ENCODE measurements around the gene NRXN2.
"Not testable (repeated sequence)": the region's sequence is repeated elsewhere in the genome, so short reads cannot be mapped to it uniquely, and the experiment has no call there.

NRXN2 gene

GRCh38 chr11:64581057-64581523 is 141.9 kb downstream of the NRXN2 start:
- DNase-seq, result no peak

GRCh38 chr11:64580412-64580811 is 142.6 kb downstream of the NRXN2 start:
- DNase-seq, result no peak

- no peak for DNase-seq
Measured at GRCh38 chr11:64577202-64577601, 145.8 kb downstream of the NRXN2 start.

GRCh38 chr11:64572143-64572542 is 150.9 kb downstream of the NRXN2 start:
- no peak for DNase-seq

GRCh38 chr11:64571410-64572091 is 151.4 kb downstream of the NRXN2 start:
- DNase-seq, result no peak

GRCh38 chr11:64571050-64571409 is 152.0 kb downstream of the NRXN2 start:
- no peak for DNase-seq

GRCh38 chr11:64570341-64570740 is 152.7 kb downstream of the NRXN2 start:
- no peak for DNase-seq

- no peak for DNase-seq
Measured at GRCh38 chr11:64569300-64569970, 153.6 kb downstream of the NRXN2 start.

GRCh38 chr11:64568584-64569140 is 154.3 kb downstream of the NRXN2 start:
- DNase-seq, result no peak

- no peak for DNase-seq
Measured at GRCh38 chr11:64568041-64568571, 154.9 kb downstream of the NRXN2 start.

- no peak for DNase-seq
Measured at GRCh38 chr11:64566915-64567891, 155.8 kb downstream of the NRXN2 start.

- DNase-seq, result no peak
Measured at GRCh38 chr11:64566042-64566914, 156.7 kb downstream of the NRXN2 start.

GRCh38 chr11:64564947-64565889 is 157.8 kb downstream of the NRXN2 start:
- DNase-seq, result no peak

GRCh38 chr11:64564419-64564818 is 158.6 kb downstream of the NRXN2 start:
- no peak for DNase-seq

- no peak for DNase-seq
Measured at GRCh38 chr11:64563966-64564365, 159.0 kb downstream of the NRXN2 start.

- no peak for DNase-seq
Measured at GRCh38 chr11:64562723-64563351, 160.2 kb downstream of the NRXN2 start.

GRCh38 chr11:64561984-64562722 is 160.8 kb downstream of the NRXN2 start:
- no peak for DNase-seq

GRCh38 chr11:64561429-64561828 is 161.6 kb downstream of the NRXN2 start:
- DNase-seq, result not testable (repeated sequence)

- no peak for DNase-seq
Measured at GRCh38 chr11:64560941-64561340, 162.1 kb downstream of the NRXN2 start.
